ENCODE results near the gene B4GAT1.
"Not testable (repeated sequence)": the region's sequence is repeated elsewhere in the genome, so short reads cannot be mapped to it uniquely, and the experiment has no call there.

B4GAT1 gene

GRCh38 chr11:66310803-66311440 is 36.5 kb downstream of the B4GAT1 start:
- not testable (repeated sequence) for H3K23ac ChIP-seq (ENCODE audit: low read length in 2 of 2); H3K9me3 ChIP-seq (ENCODE audit: control insufficient read depth, low read length); H2BK12ac ChIP-seq (ENCODE audit: low read length in 2 of 2); H4K91ac ChIP-seq (ENCODE audit: low read length); H2AK5ac ChIP-seq (ENCODE audit: low read length, severe bottlenecking); H3K4me3 ChIP-seq (ENCODE audit: insufficient read depth in 1 of 2, low read depth in 1 of 2, low read length in 2 of 2); DNase-seq; H2AFZ ChIP-seq (ENCODE audit: low read depth, low read length); H3K27me3 ChIP-seq (ENCODE audit: control insufficient read depth in 1 of 2, insufficient read depth in 1 of 2, low read length in 2 of 2); H3K18ac ChIP-seq (ENCODE audit: low read depth in 1 of 2, low read length in 2 of 2); H3K27ac ChIP-seq (ENCODE audit: low read length, poor library complexity, severe bottlenecking); H3K14ac ChIP-seq (ENCODE audit: low read length in 2 of 2); H2BK5ac ChIP-seq (ENCODE audit: low read depth, low read length, poor library complexity, severe bottlenecking); H4K8ac ChIP-seq (ENCODE audit: low read length); H3K4ac ChIP-seq (ENCODE audit: low read depth in 1 of 2, low read length in 2 of 2); H3K4me2 ChIP-seq (ENCODE audit: low read length, poor library complexity, severe bottlenecking); H2BK120ac ChIP-seq (ENCODE audit: low read depth, low read length); H3K79me1 ChIP-seq (replicated peaks; ENCODE audit: low read length, poor library complexity, severe bottlenecking)
- Histone ChIP-seq H3K4me1 (ENCODE audit: control insufficient read depth, insufficient read depth, low read depth, low read length) (peaks cover 25% of the 10 kb centered on the region), H3K36me3 (ENCODE audit: control insufficient read depth in 1 of 2, insufficient read depth in 2 of 2, low read depth in 1 of 2, low read length in 2 of 2) (peaks cover 4 to 17% of the 10 kb centered on the region in 2 experiments), H2BK15ac (ENCODE audit: low read depth, poor library complexity, severe bottlenecking) (peak overlapping the region; percentile 92), H3K9ac (ENCODE audit: low read length) (peak overlapping the region; percentile 77)
- WGBS: 92% methylated on average over 16 of the region's 18 CpGs

GRCh38 chr11:66310324-66310723 is 37.1 kb downstream of the B4GAT1 start:
- Histone ChIP-seq H3K27ac (ENCODE audit: low read length, poor library complexity, severe bottlenecking) (no peak overlapping the region), H2BK5ac (ENCODE audit: low read depth, low read length, poor library complexity, severe bottlenecking) (no peak overlapping the region), H3K18ac (ENCODE audit: low read depth in 1 of 2, low read length in 2 of 2) (no peak overlapping the region), H3K4ac (ENCODE audit: low read depth in 1 of 2, low read length in 2 of 2) (no peak overlapping the region), H3K9ac (ENCODE audit: low read length) (no peak overlapping the region), H3K4me2 (ENCODE audit: low read length, poor library complexity, severe bottlenecking) (no peak overlapping the region), H3K4me3 (ENCODE audit: insufficient read depth in 1 of 2, low read depth in 1 of 2, low read length in 2 of 2) (no peak overlapping the region), H2AK5ac (ENCODE audit: low read length, severe bottlenecking) (no peak overlapping the region), H3K27me3 (ENCODE audit: control insufficient read depth in 1 of 2, insufficient read depth in 1 of 2, low read length in 2 of 2) (peaks cover 2 to 5% of the 10 kb centered on the region in 2 experiments), H2AFZ (ENCODE audit: low read depth, low read length) (no peak overlapping the region), H3K23ac (ENCODE audit: low read length in 2 of 2) (no peak overlapping the region), H3K79me1 (replicated peaks; ENCODE audit: low read length, poor library complexity, severe bottlenecking) (no peaks in the 10 kb centered on the region), H4K8ac (ENCODE audit: low read length) (no peak overlapping the region), H3K36me3 (ENCODE audit: control insufficient read depth in 1 of 2, insufficient read depth in 2 of 2, low read depth in 1 of 2, low read length in 2 of 2) (peaks cover 0 to 11% of the 10 kb centered on the region in 2 experiments), H2BK12ac (ENCODE audit: low read length in 2 of 2) (no peak overlapping the region), H2BK120ac (ENCODE audit: low read depth, low read length) (no peak overlapping the region), H3K9me3 (ENCODE audit: control insufficient read depth, low read length) (no peaks in the 10 kb centered on the region), H2BK15ac (ENCODE audit: low read depth, poor library complexity, severe bottlenecking) (no peak overlapping the region), H4K91ac (ENCODE audit: low read length) (no peak overlapping the region), H3K14ac (ENCODE audit: low read length in 2 of 2) (no peak overlapping the region), H3K4me1 (ENCODE audit: control insufficient read depth, insufficient read depth, low read depth, low read length) (peaks cover 21% of the 10 kb centered on the region)
- DNase-seq: no peak
- 80% methylated on average over 8 of the region's 8 CpGs for WGBS

- Histone ChIP-seq H3K4me2 (ENCODE audit: low read length, poor library complexity, severe bottlenecking) (no peak overlapping the region), H2BK5ac (ENCODE audit: low read depth, low read length, poor library complexity, severe bottlenecking) (no peak overlapping the region), H3K36me3 (ENCODE audit: control insufficient read depth in 1 of 2, insufficient read depth in 2 of 2, low read depth in 1 of 2, low read length in 2 of 2) (peaks cover 0 to 3% of the 10 kb centered on the region in 2 experiments), H3K14ac (ENCODE audit: low read length in 2 of 2) (no peak overlapping the region), H2AFZ (ENCODE audit: low read depth, low read length) (no peak overlapping the region), H3K27ac (ENCODE audit: low read length, poor library complexity, severe bottlenecking) (no peak overlapping the region), H3K4ac (ENCODE audit: low read depth in 1 of 2, low read length in 2 of 2) (no peak overlapping the region), H4K8ac (ENCODE audit: low read length) (no peak overlapping the region), H3K9ac (ENCODE audit: low read length) (no peak overlapping the region), H3K23ac (ENCODE audit: low read length in 2 of 2) (no peak overlapping the region), H4K91ac (ENCODE audit: low read length) (no peak overlapping the region), H3K18ac (ENCODE audit: low read depth in 1 of 2, low read length in 2 of 2) (no peak overlapping the region), H2AK5ac (ENCODE audit: low read length, severe bottlenecking) (no peak overlapping the region), H3K27me3 (ENCODE audit: control insufficient read depth in 1 of 2, insufficient read depth in 1 of 2, low read length in 2 of 2) (peaks cover 5% of the 10 kb centered on the region in 2 experiments), H3K9me3 (ENCODE audit: control insufficient read depth, low read length) (no peaks in the 10 kb centered on the region), H2BK15ac (ENCODE audit: low read depth, poor library complexity, severe bottlenecking) (no peak overlapping the region), H2BK12ac (ENCODE audit: low read length in 2 of 2) (no peak overlapping the region), H3K4me1 (ENCODE audit: control insufficient read depth, insufficient read depth, low read depth, low read length) (peaks cover 17% of the 10 kb centered on the region), H2BK120ac (ENCODE audit: low read depth, low read length) (no peak overlapping the region), H3K4me3 (ENCODE audit: insufficient read depth in 1 of 2, low read depth in 1 of 2, low read length in 2 of 2) (no peak overlapping the region), H3K79me1 (replicated peaks; ENCODE audit: low read length, poor library complexity, severe bottlenecking) (no peaks in the 10 kb centered on the region)
- WGBS: 35% methylated on average over 3 of the region's 3 CpGs
- DNase-seq: no peak
These were observed 38.0 kb downstream of the B4GAT1 start for GRCh38 chr11:66309475-66309874.

GRCh38 chr11:66302656-66303055 is 44.8 kb downstream of the B4GAT1 start:
- Histone ChIP-seq H2BK12ac (ENCODE audit: low read length in 2 of 2) (no peak overlapping the region), H3K4me1 (ENCODE audit: control insufficient read depth, insufficient read depth, low read depth, low read length) (no peaks in the 10 kb centered on the region), H2AK5ac (ENCODE audit: low read length, severe bottlenecking) (no peak overlapping the region), H3K9me3 (ENCODE audit: control insufficient read depth, low read length) (no peaks in the 10 kb centered on the region), H3K18ac (ENCODE audit: low read depth in 1 of 2, low read length in 2 of 2) (no peak overlapping the region), H2BK120ac (ENCODE audit: low read depth, low read length) (no peak overlapping the region), H2BK15ac (ENCODE audit: low read depth, poor library complexity, severe bottlenecking) (no peak overlapping the region), H2AFZ (ENCODE audit: low read depth, low read length) (no peak overlapping the region), H3K79me1 (replicated peaks; ENCODE audit: low read length, poor library complexity, severe bottlenecking) (no peaks in the 10 kb centered on the region), H3K4me2 (ENCODE audit: low read length, poor library complexity, severe bottlenecking) (no peak overlapping the region), H3K4ac (ENCODE audit: low read depth in 1 of 2, low read length in 2 of 2) (no peak overlapping the region), H3K4me3 (ENCODE audit: insufficient read depth in 1 of 2, low read depth in 1 of 2, low read length in 2 of 2) (no peak overlapping the region), H4K8ac (ENCODE audit: low read length) (no peak overlapping the region), H3K27ac (ENCODE audit: low read length, poor library complexity, severe bottlenecking) (no peak overlapping the region), H2BK5ac (ENCODE audit: low read depth, low read length, poor library complexity, severe bottlenecking) (no peak overlapping the region), H3K9ac (ENCODE audit: low read length) (no peak overlapping the region), H4K91ac (ENCODE audit: low read length) (no peak overlapping the region), H3K27me3 (ENCODE audit: control insufficient read depth in 1 of 2, insufficient read depth in 1 of 2, low read length in 2 of 2) (peaks cover 9 to 11% of the 10 kb centered on the region in 2 experiments), H3K23ac (ENCODE audit: low read length in 2 of 2) (no peak overlapping the region), H3K14ac (ENCODE audit: low read length in 2 of 2) (no peak overlapping the region), H3K36me3 (ENCODE audit: control insufficient read depth in 1 of 2, insufficient read depth in 2 of 2, low read depth in 1 of 2, low read length in 2 of 2) (no peaks in the 10 kb centered on the region)
- WGBS: 94% methylated on average over 12 of the region's 12 CpGs
- no peak for DNase-seq

All from mesenchymal stem cell (in vitro differentiated cells and primary cell).